ENCODE measurements around the gene LAMA3. TPM values are rescaled to one million over a fixed set of nuclear protein-coding genes. Genes with fewer than 3 reads are reported as not detected.

Gene LAMA3
- total RNA-seq, 1 experiment from 2014 or later, result 5.6 TPM

DNA sequence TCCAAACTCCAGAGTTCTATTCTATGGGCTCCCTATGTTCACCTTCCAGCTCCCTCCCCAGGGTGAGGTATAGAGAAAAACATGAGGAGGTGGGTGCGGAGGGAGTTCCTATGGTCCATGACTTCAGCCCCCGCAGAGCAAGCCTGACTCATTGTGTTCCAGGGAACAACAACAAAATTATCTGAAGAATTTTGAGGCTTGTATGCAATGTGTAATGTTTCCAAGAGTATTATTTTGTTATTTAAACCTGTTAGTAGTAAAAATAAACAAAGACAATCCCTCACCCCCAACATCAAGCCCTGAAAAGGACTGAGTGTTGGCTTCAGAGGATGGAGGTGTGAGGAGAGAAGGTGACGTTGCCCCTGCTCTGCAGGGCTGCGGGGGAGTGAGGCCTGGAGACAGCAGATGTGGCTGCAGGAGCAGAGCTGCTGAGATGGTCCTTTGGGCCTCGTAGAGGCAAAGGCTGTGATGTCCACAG lies 29.0 kb downstream of the LAMA3 start:
- H3K9me2 ChIP-seq (ENCODE audit: insufficient read depth), result no peaks in the 10 kb centered on the region
- CTCF ChIA-PET, result interaction anchor here (1.8 kb wide), 1 partner anchor 15 kb away, joined by 7 read pairs; no protein-coding TSS in a partner anchor
- no peak overlapping the region for H3K4me3 ChIP-seq (replicated peaks in 1 of 2; ENCODE audit: low read depth in 1 of 2, low read length in 2 of 2)
- POLR2A ChIA-PET, result no interaction called here
- H3K36me3 ChIP-seq (ENCODE audit: control insufficient read depth in 1 of 2, insufficient read depth in 2 of 2, low read length in 2 of 2), result no peaks in the 10 kb centered on the region
- peak overlapping the region; percentile 71 for H2AFZ ChIP-seq (ENCODE audit: low read depth, low read length, poor library complexity, severe bottlenecking)
- intact Hi-C loops (cut with micrococcal nuclease), result no loop called here
- TF ChIP-seq SP1 (IDR thresholded peaks at IDR 0.05; ENCODE audit: low read depth) (no peak), JUND (IDR thresholded peaks at IDR 0.05) (no peak), CEBPB (IDR thresholded peaks at IDR 0.05; ENCODE audit: low read depth) (no peak), ZFX (IDR thresholded peaks at IDR 0.05) (no peak), POLR2AphosphoS5 (IDR thresholded peaks at IDR 0.05; ENCODE audit: low read depth, low read length) (no peak), YY1 (IDR thresholded peaks at IDR 0.05; ENCODE audit: extremely low read depth, insufficient replicate concordance, low read depth, low read length) (no peak), EZH2 (IDR thresholded peaks at IDR 0.05) (no peak), POLR2A (IDR thresholded peaks at IDR 0.05; ENCODE audit: borderline replicate concordance, extremely low read depth, insufficient read depth, insufficient read length) (no peak), TCF7L2 (IDR thresholded peaks at IDR 0.05; ENCODE audit: borderline replicate concordance, extremely low read depth, insufficient read depth, insufficient read length) (no peak), RAD21 (IDR thresholded peaks at IDR 0.05; ENCODE audit: low read depth) (no peak), SRF (IDR thresholded peaks at IDR 0.05; ENCODE audit: low read depth) (no peak), SIN3A (IDR thresholded peaks at IDR 0.05; ENCODE audit: low read depth) (no peak), ZNF274 (IDR thresholded peaks at IDR 0.05; ENCODE audit: low read depth, low read length) (no peak), EGR1 (IDR thresholded peaks at IDR 0.05; ENCODE audit: low read depth) (no peak)
- TF ChIP-seq, protein P1, sequence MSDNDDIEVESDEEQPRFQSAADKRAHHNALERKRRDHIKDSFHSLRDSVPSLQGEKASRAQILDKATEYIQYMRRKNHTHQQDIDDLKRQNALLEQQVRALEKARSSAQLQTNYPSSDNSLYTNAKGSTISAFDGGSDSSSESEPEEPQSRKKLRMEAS (IDR thresholded peaks at IDR 0.05), result no peak
- H3K4me1 ChIP-seq (ENCODE audit: control insufficient read depth in 1 of 2, insufficient read depth in 2 of 2, low read length in 2 of 2), result peaks cover 22 to 45% of the 10 kb centered on the region in 2 experiments
- no peak overlapping the region; the same call in 1 of the 2 replicates for H3K27ac ChIP-seq (ENCODE audit: low read depth, low read length)
- peak overlapping the region; percentile 62 for H3K4me2 ChIP-seq (ENCODE audit: low read length)
- BruUV-seq (replicated peaks), result no TSS peak
- no peak for DNase-seq (ENCODE audit: low read depth, low spot score)
- no peak overlapping the region for H3K9ac ChIP-seq (ENCODE audit: low read length)
- RAD21 ChIA-PET (ENCODE audit: low non-redundant PET in 1 of 2, low total read pairs in 2 of 2, uncharacterized antibody in 2 of 2, unreplicated experiment in 2 of 2), result no interaction called here
- no peaks in the 10 kb centered on the region for H4K20me1 ChIP-seq (ENCODE audit: insufficient read depth)
- peaks cover 0 to 4% of the 10 kb centered on the region in 2 experiments; a peak in 1 of 4 replicates for H3K9me3 ChIP-seq (ENCODE audit: control insufficient read depth in 1 of 2, insufficient read depth in 1 of 2, low read depth in 1 of 2, low read length in 2 of 2)
- H3K27me3 ChIP-seq (ENCODE audit: insufficient read depth, low read length), result no peaks in the 10 kb centered on the region
- ATAC-seq, result peak; percentile 25; the same call in 1 of the 2 replicates
- no peaks in the 10 kb centered on the region for H3K79me2 ChIP-seq (ENCODE audit: insufficient read depth, low read length)

Measured in HCT116 (cell line).